Trophoblast cell (in vitro differentiated cells and primary cell): ENCODE results near the gene MRFAP1.

ENCODE experiments used
- DNase-seq, 2 donors: peaks; one replicate each; pipeline ENCODE4 v3.0.0-alpha.2; 2016
- H2AFZ ChIP-seq: 2 replicates; pipeline ENCODE4 v1.6.1; 2013; ENCODE audit warnings: low read length, moderate library complexity, mild to moderate bottlenecking; ENCODE audit not compliant: insufficient read depth, poor library complexity
- H2AK5ac ChIP-seq: 2 replicates; pipeline ENCODE4 v1.6.1; 2013; ENCODE audit warnings: mild to moderate bottlenecking, low read length
- H2BK120ac ChIP-seq: 2 replicates; pipeline ENCODE4 v1.6.1; 2013; ENCODE audit warnings: low read length, mild to moderate bottlenecking, moderate library complexity; ENCODE audit not compliant: insufficient read depth, poor library complexity
- H2BK12ac ChIP-seq: 2 replicates; pipeline ENCODE4 v1.6.1; 2013; ENCODE audit warnings: mild to moderate bottlenecking, low read length, moderate library complexity
- H2BK5ac ChIP-seq: 2 replicates; pipeline ENCODE4 v1.6.1; 2013; ENCODE audit warnings: low read length, low read depth, moderate library complexity, mild to moderate bottlenecking; ENCODE audit not compliant: poor library complexity
- H3K14ac ChIP-seq: 2 replicates; pipeline ENCODE4 v1.6.1; 2013; ENCODE audit warnings: mild to moderate bottlenecking, low read length
- H3K18ac ChIP-seq: 2 replicates; pipeline ENCODE4 v1.6.1; 2013; ENCODE audit warnings: mild to moderate bottlenecking, low read length
- H3K23ac ChIP-seq: 2 replicates; pipeline ENCODE4 v1.6.1; 2013; ENCODE audit warnings: low read length
- H3K27ac ChIP-seq: 2 replicates; pipeline ENCODE4 v1.5.1; 2013; ENCODE audit warnings: low read depth, mild to moderate bottlenecking, inconsistent platforms, low read length, moderate library complexity
- H3K27me3 ChIP-seq: 2 replicates; pipeline ENCODE4 v1.6.1; 2013; ENCODE audit warnings: inconsistent platforms, mild to moderate bottlenecking, low read length, moderate library complexity; ENCODE audit not compliant: insufficient read depth
- H3K36me3 ChIP-seq, 2 experiments: 1 replicate in 1 of 2; 2 replicates in 1 of 2; pipeline ENCODE4 v1.6.1; 2013; ENCODE audit warnings: low read length in 2 of 2, mild to moderate bottlenecking in 2 of 2, moderate library complexity in 1 of 2; ENCODE audit not compliant: insufficient read depth in 2 of 2, control insufficient read depth in 1 of 2
- H3K4ac ChIP-seq: 2 replicates; pipeline ENCODE4 v1.6.1; 2013; ENCODE audit warnings: low read depth, mild to moderate bottlenecking, low read length, moderate library complexity
- H3K4me1 ChIP-seq, 2 experiments: 1 replicate in 1 of 2; 2 replicates in 1 of 2; pipeline ENCODE4 v1.6.1; 2013; ENCODE audit warnings: low read length in 2 of 2, mild to moderate bottlenecking in 2 of 2, moderate library complexity in 1 of 2; ENCODE audit not compliant: insufficient read depth in 2 of 2, control insufficient read depth in 1 of 2
- H3K4me2 ChIP-seq: 2 replicates; pipeline ENCODE4 v1.6.1; 2013; ENCODE audit warnings: inconsistent platforms, mild to moderate bottlenecking, low read length, moderate library complexity
- H3K4me3 ChIP-seq: 2 replicates; pipeline ENCODE4 v1.5.1; 2013; ENCODE audit warnings: mild to moderate bottlenecking, low read depth, low read length, inconsistent platforms
- H3K79me1 ChIP-seq: one replicate; pipeline ENCODE4 v1.6.1; 2013; ENCODE audit warnings: low read length
- H3K79me2 ChIP-seq: 2 replicates; pipeline ENCODE4 v1.6.1; 2013; ENCODE audit warnings: low read length, mild to moderate bottlenecking; ENCODE audit not compliant: control insufficient read depth, insufficient read depth, poor library complexity
- H3K9ac ChIP-seq: 2 replicates; pipeline ENCODE4 v1.6.1; 2013; ENCODE audit warnings: mild to moderate bottlenecking, low read length
- H3K9me3 ChIP-seq: 2 replicates; pipeline ENCODE4 v1.6.1; 2013; ENCODE audit warnings: low read depth, mild to moderate bottlenecking, control low read depth, inconsistent platforms, low read length; ENCODE audit not compliant: insufficient read depth
- H4K12ac ChIP-seq: 2 replicates; pipeline ENCODE4 v1.6.1; 2013; ENCODE audit warnings: low read depth, mild to moderate bottlenecking, low read length, moderate library complexity
- H4K8ac ChIP-seq: 2 replicates; pipeline ENCODE4 v1.6.1; 2013; ENCODE audit warnings: low read depth, mild to moderate bottlenecking, low read length, moderate library complexity
- H4K91ac ChIP-seq: one replicate; pipeline ENCODE4 v1.6.1; 2013; ENCODE audit warnings: low read depth, mild to moderate bottlenecking, low read length, moderate library complexity
- WGBS: extraction: QIAGEN DNeasy Blood & Tissue Kit; methylation state at CpG from one replicate; pipeline ENCODE4 v1.1.7; 2013; ENCODE audit warnings: missing lambda C conversion rate; ENCODE audit not compliant: insufficient read length, insufficient coverage; ENCODE audit errors: extremely low coverage; 5-methylcytosine and 5-hydroxymethylcytosine counted together

The MRFAP1 gene

DNA sequence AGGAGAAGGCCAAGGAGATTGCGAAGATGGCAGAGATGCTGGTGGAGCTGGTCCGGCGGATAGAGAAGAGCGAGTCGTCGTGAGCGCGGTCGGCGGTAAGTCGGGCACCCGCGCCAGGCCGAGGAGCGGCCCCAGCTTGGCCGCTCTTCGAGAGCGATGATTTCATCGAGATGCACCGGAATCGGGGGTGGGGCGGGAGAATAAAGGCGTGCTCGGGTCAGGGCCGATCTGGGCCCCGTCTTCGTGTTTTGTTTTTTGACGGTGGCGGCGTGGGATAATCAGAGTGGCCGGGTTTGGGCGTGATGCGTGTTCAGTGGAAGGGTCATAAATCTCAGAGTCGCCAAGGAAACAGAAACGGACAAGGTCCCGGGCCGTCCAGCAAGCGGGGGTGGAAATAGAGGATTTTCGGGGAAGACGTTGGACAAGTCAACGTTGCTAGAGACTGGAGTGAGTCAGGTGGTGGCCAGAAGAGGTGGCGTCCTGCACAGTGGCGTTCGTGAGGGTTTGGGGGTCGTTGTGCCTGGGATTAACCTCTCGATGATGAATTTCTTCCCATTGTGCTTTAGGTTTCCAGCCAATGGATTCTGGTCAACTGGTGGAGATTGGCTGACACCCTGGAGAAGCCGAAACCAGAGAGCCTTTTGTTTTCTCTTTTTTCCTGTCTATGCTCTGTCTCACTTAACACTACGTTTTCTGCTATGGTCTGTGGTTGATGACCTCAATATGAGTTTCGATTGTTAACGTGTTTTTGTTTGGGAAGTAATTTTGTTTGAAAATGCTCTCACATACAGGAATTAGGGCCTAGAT is 882 bp downstream of the MRFAP1 start:
- Histone ChIP-seq H3K14ac (peak overlapping the region; percentile 25), H3K4ac (peak overlapping the region; percentile 96), H3K18ac (peak overlapping the region; percentile 36), H3K79me1 (peaks cover 10% of the 10 kb centered on the region), H3K23ac (peak overlapping the region; percentile 31), H3K4me3 (peak overlapping the region; percentile 98), H2BK12ac (no peak overlapping the region), H4K91ac (peak overlapping the region; percentile 58), H2BK5ac (peak overlapping the region; percentile 65), H3K9me3 (no peaks in the 10 kb centered on the region), H3K27me3 (no peaks in the 10 kb centered on the region), H3K36me3 (peaks cover 5 to 11% of the 10 kb centered on the region in 2 experiments), H4K8ac (peak overlapping the region; percentile 55), H2BK120ac (peak overlapping the region; percentile 4), H3K27ac (peak overlapping the region; percentile 86), H2AK5ac (peak overlapping the region; percentile 31), H3K4me1 (peaks cover 3 to 6% of the 10 kb centered on the region in 2 experiments), H3K9ac (peak overlapping the region; percentile 92), H3K4me2 (peak overlapping the region; percentile 94), H2AFZ (peak overlapping the region; percentile 19), H3K79me2 (peaks cover 15% of the 10 kb centered on the region), H4K12ac (peak overlapping the region; percentile 29)
- no CpG with 5 or more reads among the region's 50 CpGs for WGBS
- peak in 1 of 2 donors; percentile 42 for DNase-seq

DNA sequence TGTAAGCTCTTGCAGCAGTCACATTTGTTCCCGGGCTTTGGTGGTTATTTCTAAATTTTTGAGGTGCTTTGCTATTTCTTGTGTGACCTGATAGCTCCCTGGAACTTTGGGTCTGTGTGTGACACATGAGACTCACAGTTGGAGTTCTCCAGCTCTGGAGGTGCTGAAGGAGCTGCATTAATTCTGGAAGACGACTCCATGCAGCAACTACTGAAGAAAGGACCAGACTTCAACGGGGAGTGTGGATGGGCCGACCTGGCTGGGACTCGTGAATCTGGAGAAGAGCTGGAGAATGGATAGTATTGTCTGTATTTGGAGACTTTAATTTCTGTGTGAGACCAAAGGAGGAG is 1.5 kb downstream of the MRFAP1 start:
- Histone ChIP-seq H2BK120ac (no peak overlapping the region), H3K23ac (no peak overlapping the region), H2BK12ac (no peak overlapping the region), H4K12ac (no peak overlapping the region), H3K4me3 (no peak overlapping the region), H2AK5ac (no peak overlapping the region), H3K14ac (no peak overlapping the region), H4K8ac (no peak overlapping the region), H3K4me1 (peaks cover 3 to 6% of the 10 kb centered on the region in 2 experiments), H4K91ac (no peak overlapping the region), H3K18ac (no peak overlapping the region), H3K27me3 (no peaks in the 10 kb centered on the region), H3K9me3 (no peaks in the 10 kb centered on the region), H3K36me3 (peaks cover 5 to 11% of the 10 kb centered on the region in 2 experiments), H3K9ac (peak overlapping the region; percentile 54), H3K79me1 (peaks cover 10% of the 10 kb centered on the region), H3K4me2 (peak overlapping the region; percentile 94), H3K4ac (peak overlapping the region; percentile 96), H3K79me2 (peaks cover 15% of the 10 kb centered on the region), H2AFZ (no peak overlapping the region), H2BK5ac (no peak overlapping the region), H3K27ac (no peak overlapping the region)
- WGBS: no CpG with 5 or more reads among the region's 5 CpGs
- no peak for DNase-seq

DNA sequence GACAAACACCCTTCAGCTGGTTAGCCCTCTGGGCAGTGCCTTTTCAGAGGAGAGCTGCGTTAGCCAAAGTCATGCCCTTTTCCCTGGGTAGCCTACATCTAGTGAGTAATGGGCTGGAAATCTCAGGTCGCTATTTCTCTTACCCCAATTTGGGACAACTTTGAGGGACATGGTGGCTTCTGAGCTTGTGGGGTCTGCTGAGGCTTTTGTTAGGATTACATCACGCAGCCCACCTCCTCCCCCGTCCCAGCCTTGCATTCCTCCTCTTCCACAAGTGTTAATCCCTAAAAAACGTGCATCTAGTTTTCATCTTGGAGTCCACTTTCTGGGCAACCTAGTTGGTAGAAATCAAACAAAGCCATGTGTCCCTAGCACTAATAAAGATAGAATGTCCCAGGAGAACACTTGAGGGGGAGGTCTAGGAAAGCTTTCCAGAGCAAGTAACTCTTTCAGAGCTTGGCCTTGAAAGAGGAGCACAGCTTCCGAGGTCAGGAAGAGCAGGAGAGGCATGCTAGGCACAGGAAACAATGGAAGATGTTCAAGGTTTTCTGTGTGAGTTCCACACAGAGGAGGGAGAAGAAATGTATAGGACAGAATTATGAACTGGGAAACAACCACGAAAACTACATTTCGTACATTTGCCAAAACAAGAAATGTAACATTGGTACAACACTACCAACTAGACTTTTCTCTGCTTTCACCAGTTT is 2.8 kb downstream of the MRFAP1 start:
- Histone ChIP-seq H4K8ac (no peak overlapping the region), H4K12ac (no peak overlapping the region), H3K36me3 (peaks cover 5 to 11% of the 10 kb centered on the region in 2 experiments), H3K4me1 (peaks cover 3 to 6% of the 10 kb centered on the region in 2 experiments), H3K79me2 (peaks cover 15% of the 10 kb centered on the region), H3K27ac (no peak overlapping the region), H3K4me3 (no peak overlapping the region), H3K9ac (no peak overlapping the region), H3K23ac (no peak overlapping the region), H3K14ac (no peak overlapping the region), H2BK12ac (no peak overlapping the region), H2BK5ac (no peak overlapping the region), H3K9me3 (peaks cover 2% of the 10 kb centered on the region), H4K91ac (no peak overlapping the region), H2AFZ (no peak overlapping the region), H2AK5ac (no peak overlapping the region), H3K4me2 (no peak overlapping the region), H2BK120ac (no peak overlapping the region), H3K79me1 (peaks cover 10% of the 10 kb centered on the region), H3K18ac (no peak overlapping the region), H3K4ac (no peak overlapping the region), H3K27me3 (no peaks in the 10 kb centered on the region)
- no peak for DNase-seq
- no CpG with 5 or more reads among the region's 8 CpGs for WGBS

GRCh38 chr4:6644792-6645530 is 4.5 kb downstream of the MRFAP1 start:
- H2AFZ ChIP-seq: no peak overlapping the region
- no peak overlapping the region for H3K4ac ChIP-seq
- H2AK5ac ChIP-seq: no peak overlapping the region
- no peak overlapping the region for H2BK12ac ChIP-seq
- H3K4me3 ChIP-seq: no peak overlapping the region
- peaks cover 15% of the 10 kb centered on the region for H3K79me2 ChIP-seq
- H3K36me3 ChIP-seq: peaks cover 5 to 11% of the 10 kb centered on the region in 2 experiments
- no peak overlapping the region for H4K8ac ChIP-seq
- no peak overlapping the region for H2BK120ac ChIP-seq
- no peak overlapping the region for H3K27ac ChIP-seq
- peaks cover 2% of the 10 kb centered on the region for H3K9me3 ChIP-seq
- no peak overlapping the region for H4K91ac ChIP-seq
- H3K14ac ChIP-seq: no peak overlapping the region
- peaks cover 3 to 5% of the 10 kb centered on the region in 2 experiments for H3K4me1 ChIP-seq
- peak in 1 of 2 donors; percentile 60 for DNase-seq
- no peak overlapping the region for H3K4me2 ChIP-seq
- no peak overlapping the region for H2BK5ac ChIP-seq
- WGBS: no CpG with 5 or more reads among the region's 5 CpGs
- H3K9ac ChIP-seq: no peak overlapping the region
- H4K12ac ChIP-seq: no peak overlapping the region
- no peaks in the 10 kb centered on the region for H3K27me3 ChIP-seq
- no peak overlapping the region for H3K18ac ChIP-seq
- peaks cover 10% of the 10 kb centered on the region for H3K79me1 ChIP-seq
- no peak overlapping the region for H3K23ac ChIP-seq
